ENCODE results near the gene AJUBA.

The AJUBA gene

DNA sequence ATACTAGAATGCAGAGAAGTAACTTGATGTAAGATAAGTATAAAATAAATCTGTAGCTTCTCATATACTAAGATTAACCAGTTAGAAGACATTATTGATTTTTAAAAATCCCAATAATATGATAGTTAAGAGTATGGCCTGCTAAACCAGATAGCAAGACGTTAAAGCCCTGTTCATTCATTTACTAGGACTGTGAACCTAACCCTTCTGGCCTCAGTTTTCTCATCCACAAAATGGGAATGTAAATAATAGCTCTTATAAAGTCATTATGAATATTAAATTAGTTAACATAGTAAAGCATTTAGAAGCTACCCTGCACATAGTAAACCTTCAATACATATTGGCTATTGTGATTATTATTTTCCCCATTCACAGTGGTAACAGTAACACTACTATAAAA is 47.2 kb downstream of the AJUBA start:
- DNase-seq (ENCODE audit: low spot score) = no peak

DNA sequence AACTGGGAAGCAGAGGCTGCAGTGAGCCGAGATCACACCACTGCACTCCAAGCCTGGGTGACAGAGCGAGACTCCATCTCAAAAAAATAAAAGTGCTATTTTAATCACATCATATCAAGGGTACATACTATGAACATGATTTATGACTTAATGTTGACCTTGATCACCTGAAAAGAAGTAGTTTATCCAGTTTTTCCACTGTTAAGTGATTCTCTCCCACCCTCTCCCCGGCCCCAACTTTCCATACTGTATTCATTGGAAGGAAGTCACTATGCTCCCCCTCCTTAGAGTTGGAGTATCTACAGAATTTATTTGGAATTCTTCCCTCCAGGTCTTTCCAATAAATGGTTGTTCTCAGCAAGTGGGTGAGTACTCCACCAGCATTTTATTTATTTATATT is 50.2 kb downstream of the AJUBA start:
- no peak for DNase-seq (ENCODE audit: low spot score)

DNA sequence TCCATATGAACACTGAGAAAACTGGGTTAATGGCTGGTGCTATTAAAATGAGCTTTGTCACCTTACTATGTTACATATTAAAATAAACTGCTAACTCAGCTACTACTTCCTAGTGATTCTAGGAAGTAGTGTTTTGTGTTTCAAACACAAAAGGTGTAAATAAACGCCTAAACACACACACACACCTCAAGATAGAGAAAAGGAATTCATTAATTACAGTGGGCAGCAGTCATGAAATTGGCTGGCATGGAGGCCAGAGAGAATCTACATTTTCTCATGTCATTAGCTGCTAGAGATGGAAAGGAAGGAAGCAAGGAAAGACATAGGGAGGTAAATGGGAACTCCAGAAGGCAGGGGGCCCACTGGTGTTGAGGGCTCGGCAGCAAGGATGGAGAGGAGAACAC is 52.4 kb downstream of the AJUBA start:
- DNase-seq (ENCODE audit: low spot score) = no peak

DNA sequence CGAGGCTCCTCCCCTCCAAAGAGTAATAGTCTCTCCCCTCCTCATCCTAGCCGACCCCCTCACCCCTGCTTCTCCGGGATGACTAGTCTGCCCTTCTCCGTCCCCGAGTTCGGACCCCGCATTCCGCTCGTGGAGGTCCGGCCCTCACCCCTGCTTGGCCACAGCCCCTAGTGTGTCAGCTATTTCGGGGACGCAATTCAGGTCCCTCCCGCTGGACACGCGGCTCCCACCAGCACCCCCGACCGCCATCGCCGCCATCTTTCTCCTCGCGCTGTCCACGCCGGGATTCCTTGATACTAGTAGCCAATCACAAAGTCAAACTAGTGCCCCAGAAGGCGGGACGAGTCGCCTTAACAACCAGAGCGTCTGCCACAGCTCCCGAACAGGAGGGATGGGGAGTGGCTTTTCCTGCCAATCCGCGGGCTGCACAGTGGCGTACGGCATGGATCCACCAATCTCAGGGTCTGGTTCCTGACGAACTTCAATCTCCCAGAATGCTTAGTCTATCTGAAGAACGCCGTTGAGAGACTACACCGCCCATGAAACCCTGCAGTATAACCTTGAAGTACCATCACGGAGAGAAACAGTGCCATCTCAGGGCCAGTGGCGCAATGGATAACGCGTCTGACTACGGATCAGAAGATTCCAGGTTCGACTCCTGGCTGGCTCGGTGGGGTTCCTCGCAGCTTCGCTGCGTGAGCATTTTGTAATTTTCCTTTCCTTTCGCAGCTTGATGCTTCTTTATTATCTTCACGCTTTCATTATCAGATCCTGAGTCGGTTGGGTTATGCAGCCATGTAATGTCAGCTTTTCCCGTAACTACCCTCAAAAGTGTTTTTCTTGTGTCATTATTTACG is 53.0 kb downstream of the AJUBA start, which contains the start of gene PRMT5:
TSS of gene PRMT5 (minus strand) at position 273 of the 857 bp plus-strand sequence. CDS start at position 258, 15 bp downstream.
- DNase-seq (ENCODE audit: low spot score) = peak; percentile 97

DNA sequence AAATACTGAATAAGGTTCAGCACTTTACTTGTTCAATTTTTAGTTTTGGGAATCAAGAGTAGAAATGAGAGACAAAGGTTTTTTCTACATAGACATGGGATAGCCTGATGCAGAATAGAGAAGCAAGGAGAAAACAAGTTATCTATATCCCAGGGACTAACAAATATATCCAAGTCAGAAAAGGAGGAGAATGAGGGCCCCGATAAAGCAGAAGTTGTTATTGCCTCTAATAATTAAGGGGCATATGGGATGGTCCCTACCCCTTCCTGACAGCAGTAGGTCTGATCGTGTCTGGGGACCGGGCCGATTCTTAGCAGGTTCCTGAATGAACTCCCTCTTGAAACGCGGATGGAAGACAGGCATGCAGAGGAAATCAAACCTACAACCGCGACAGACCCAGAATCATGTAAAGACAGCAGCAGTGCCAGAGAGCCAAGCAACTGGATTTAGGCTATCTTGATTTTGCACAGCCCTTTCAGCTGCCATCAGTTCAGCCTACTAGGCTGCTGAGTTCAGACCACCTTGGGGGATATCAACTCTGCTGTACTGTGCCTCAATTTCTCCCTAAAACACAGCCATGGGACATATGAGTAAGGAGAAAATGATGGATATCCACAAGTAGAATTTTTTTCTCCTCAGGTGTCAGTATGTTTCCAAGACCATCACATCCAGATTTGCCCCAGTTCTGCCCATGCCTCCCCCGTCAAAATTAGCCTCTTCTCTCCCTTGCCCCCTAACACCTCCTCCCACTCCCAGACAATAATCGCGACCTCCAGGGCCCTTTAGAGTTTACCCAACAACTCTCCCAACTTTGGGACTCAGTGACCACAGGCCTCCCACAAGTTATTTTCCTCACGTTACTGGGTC is 53.9 kb downstream of the AJUBA start:
- no peak for DNase-seq (ENCODE audit: low spot score)

DNA sequence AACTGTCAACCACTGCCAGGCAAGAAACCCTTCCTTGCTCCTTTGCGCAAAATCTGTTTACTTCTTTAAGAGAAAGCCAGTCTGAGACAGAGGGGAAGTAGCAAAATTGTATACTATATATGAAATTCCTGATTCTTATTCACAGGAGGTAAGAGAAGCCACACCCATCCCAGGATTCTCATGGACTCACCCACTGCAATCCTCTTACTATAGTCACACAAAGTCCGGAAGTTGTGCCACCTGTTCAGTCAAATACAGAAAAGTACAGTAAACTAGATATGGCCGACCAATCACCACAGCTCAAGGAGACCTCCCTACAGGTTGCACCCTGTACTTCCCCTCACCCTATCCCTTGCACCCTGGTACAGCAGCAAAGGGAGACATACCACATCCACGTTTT is 56.0 kb downstream of the AJUBA start:
- DNase-seq (ENCODE audit: low spot score) = no peak

DNA sequence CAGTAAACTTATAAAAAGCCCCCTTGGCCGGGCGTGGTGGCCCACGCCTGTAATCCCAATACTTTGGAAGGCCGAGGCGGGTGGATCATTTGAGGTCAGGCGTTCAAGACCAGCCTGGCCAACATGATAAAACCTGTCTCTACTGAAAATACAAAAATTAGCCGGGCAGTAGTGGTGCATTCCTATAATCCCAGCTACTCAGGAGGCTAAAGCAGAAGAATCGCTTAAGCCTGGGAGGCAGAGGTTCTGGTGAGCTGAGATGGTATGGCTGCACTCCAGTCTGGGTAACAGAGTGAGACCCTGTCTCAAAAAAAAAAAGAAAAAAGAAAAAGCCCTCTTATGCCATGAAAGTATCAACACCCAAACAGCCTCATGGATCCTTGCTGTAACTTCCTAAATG is 56.8 kb downstream of the AJUBA start:
- no peak for DNase-seq (ENCODE audit: low spot score)

DNA sequence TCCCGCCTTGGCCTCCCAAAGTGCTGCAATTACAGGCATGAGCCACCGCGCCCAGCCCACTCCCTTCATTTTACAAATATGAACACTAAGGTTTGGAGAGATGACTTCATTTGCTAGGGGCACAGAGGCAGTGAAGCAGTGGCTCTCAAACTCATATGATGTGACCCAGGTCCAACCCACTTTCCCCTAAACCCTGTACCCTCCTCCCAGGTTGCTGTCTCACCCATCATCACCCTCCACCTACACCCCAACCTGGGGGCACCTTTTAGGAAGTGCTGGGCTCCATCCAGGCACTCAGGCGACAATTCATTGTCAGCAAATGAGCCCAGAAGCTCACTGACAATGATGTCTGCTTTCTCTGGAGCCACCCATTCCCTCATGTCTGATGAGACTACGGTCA is 58.6 kb downstream of the AJUBA start:
- no peak for DNase-seq (ENCODE audit: low spot score)

DNA sequence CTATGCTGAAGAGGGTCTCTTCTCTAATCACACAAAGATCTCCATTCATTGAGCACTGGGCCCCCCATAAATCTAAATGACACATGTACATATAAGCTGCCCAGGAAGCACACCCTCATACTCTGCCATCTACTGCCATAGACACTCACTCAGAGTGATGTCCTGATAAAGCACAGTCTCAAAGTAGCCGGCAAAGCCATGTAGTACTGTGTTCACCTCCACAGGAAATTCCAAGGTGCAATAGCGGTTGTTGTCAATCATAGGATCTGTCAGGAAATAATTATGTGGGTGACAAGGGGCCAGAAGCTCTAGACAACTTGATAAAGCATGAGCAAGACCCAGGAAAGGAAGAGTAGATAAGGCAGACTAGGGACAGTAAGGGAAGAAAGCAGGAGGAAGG is 60.1 kb downstream of the AJUBA start:
- DNase-seq (ENCODE audit: low spot score) = no peak

All from left forelimb (tissue), 1 donor.